Prostate gland (tissue), 2 donors: ENCODE results near the gene TMTC1.

Source experiments
- POLR2A ChIP-seq: fragments of 450-650 bp; IDR thresholded peaks from one replicate; pipeline ENCODE4 v1.6.1; 2016; ENCODE audit warnings: antibody characterized with exemption, mild to moderate bottlenecking
- TF ChIP-seq, protein P1 (sequence below), 4 experiments: fragments of 200-600 bp in 2 of 4; fragments of 450-650 bp in 2 of 4; sonication (generic) in 2 of 4; IDR thresholded peaks; 1 replicate in 3 of 4; 2 replicates in 1 of 4; pipeline ENCODE4 v1.5.1; 2016 to 2019; ENCODE audit warnings: antibody characterized with exemption in 4 of 4, mild to moderate bottlenecking in 2 of 4, moderate library complexity in 2 of 4

GRCh38 chr12:29781705-29782266 lies 2.0 kb downstream of the TMTC1 start:
- TF ChIP-seq, protein P1, sequence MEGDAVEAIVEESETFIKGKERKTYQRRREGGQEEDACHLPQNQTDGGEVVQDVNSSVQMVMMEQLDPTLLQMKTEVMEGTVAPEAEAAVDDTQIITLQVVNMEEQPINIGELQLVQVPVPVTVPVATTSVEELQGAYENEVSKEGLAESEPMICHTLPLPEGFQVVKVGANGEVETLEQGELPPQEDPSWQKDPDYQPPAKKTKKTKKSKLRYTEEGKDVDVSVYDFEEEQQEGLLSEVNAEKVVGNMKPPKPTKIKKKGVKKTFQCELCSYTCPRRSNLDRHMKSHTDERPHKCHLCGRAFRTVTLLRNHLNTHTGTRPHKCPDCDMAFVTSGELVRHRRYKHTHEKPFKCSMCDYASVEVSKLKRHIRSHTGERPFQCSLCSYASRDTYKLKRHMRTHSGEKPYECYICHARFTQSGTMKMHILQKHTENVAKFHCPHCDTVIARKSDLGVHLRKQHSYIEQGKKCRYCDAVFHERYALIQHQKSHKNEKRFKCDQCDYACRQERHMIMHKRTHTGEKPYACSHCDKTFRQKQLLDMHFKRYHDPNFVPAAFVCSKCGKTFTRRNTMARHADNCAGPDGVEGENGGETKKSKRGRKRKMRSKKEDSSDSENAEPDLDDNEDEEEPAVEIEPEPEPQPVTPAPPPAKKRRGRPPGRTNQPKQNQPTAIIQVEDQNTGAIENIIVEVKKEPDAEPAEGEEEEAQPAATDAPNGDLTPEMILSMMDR (IDR thresholded peaks at IDR 0.05), result no peak
- no peak for TF ChIP-seq POLR2A
